NB4 (cell line): ENCODE measurements around the gene DAB2IP.

ENCODE experiments used
- DNase-seq: peaks from one replicate; pipeline ENCODE4 v3.0.0; 2010; ENCODE audit warnings: low read depth
- H3K4me3 ChIP-seq: one replicate; pipeline ENCODE4 v1.5.1; 2011; ENCODE audit warnings: mild to moderate bottlenecking, low read depth, low read length, moderate library complexity
- MYC ChIP-seq: IDR thresholded peaks from 2 replicates; pipeline ENCODE4 v1.6.1; 2011; ENCODE audit warnings: low read depth, low read length
- POLR2A ChIP-seq: IDR thresholded peaks from 2 replicates; pipeline ENCODE4 v1.6.1; 2011; ENCODE audit warnings: mild to moderate bottlenecking; ENCODE audit not compliant: insufficient read length; ENCODE audit errors: extremely low read depth
- TF ChIP-seq, protein P1 (sequence below): IDR thresholded peaks from 2 replicates; pipeline ENCODE4 v1.6.1; 2011; ENCODE audit warnings: low read depth, low read length
- TF ChIP-seq, protein P2 (sequence below): IDR thresholded peaks from one replicate; pipeline ENCODE4 v1.5.1; 2012; ENCODE audit warnings: low read depth, low read length

Gene DAB2IP

DNA sequence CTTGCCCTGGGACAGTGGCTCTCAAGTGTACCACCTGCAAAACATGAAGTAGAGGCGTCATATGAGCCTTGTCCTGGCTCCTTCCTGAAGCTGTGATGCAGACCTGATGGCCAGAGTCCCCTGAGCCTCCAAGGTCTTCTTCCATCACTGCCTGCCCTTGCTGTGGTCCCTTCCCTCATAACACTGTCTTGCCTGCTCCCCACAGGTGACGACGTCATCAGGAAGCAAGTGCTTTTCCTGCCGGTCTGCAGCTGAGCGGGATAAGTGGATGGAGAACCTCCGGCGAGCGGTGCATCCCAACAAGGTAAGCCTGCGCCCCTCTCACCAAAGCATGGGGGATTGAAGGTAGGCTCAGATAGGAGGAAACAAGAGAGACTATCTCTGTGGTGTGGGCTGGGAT is 107.3 kb downstream of the DAB2IP start:
- no peak overlapping the region for H3K4me3 ChIP-seq
- no peak for TF ChIP-seq POLR2A
- TF ChIP-seq, protein P1, sequence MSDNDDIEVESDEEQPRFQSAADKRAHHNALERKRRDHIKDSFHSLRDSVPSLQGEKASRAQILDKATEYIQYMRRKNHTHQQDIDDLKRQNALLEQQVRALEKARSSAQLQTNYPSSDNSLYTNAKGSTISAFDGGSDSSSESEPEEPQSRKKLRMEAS = no peak
- TF ChIP-seq MYC = no peak
- TF ChIP-seq, protein P2, sequence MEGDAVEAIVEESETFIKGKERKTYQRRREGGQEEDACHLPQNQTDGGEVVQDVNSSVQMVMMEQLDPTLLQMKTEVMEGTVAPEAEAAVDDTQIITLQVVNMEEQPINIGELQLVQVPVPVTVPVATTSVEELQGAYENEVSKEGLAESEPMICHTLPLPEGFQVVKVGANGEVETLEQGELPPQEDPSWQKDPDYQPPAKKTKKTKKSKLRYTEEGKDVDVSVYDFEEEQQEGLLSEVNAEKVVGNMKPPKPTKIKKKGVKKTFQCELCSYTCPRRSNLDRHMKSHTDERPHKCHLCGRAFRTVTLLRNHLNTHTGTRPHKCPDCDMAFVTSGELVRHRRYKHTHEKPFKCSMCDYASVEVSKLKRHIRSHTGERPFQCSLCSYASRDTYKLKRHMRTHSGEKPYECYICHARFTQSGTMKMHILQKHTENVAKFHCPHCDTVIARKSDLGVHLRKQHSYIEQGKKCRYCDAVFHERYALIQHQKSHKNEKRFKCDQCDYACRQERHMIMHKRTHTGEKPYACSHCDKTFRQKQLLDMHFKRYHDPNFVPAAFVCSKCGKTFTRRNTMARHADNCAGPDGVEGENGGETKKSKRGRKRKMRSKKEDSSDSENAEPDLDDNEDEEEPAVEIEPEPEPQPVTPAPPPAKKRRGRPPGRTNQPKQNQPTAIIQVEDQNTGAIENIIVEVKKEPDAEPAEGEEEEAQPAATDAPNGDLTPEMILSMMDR = no peak
- no peak for DNase-seq

- no peak for DNase-seq
- no peak overlapping the region for H3K4me3 ChIP-seq
- TF ChIP-seq MYC = no peak
- no peak for TF ChIP-seq POLR2A
- TF ChIP-seq, protein P1 = no peak
- TF ChIP-seq, protein P2 = no peak
These were observed 108.6 kb downstream of the DAB2IP start for GRCh38 chr9:121759996-121760395.

DNA sequence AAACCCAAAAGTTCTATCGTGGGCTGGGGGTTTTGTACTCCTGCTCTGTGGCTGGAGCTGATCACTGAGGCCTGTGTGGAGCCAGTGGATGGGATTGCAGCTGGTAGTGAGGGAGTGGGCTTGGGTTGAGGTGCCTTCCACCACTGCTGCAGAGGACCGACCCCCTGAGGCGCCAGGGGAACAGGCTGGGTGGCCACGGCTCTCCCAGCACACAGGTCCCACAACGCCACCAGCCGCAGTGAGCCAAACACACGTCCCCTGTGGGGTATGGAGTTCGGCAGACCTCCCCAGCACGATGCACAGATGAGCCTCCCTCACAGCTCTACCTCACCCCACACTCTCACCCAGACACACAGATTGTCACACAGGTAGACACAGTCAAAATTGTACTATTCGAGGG is 109.1 kb downstream of the DAB2IP start:
- TF ChIP-seq, protein P1 = no peak
- TF ChIP-seq MYC (no peak), POLR2A (no peak)
- TF ChIP-seq, protein P2 = no peak
- DNase-seq = no peak
- H3K4me3 ChIP-seq = no peak overlapping the region

GRCh38 chr9:121763131-121763530 is 111.7 kb downstream of the DAB2IP start:
- no peak for DNase-seq
- H3K4me3 ChIP-seq = no peak overlapping the region
- TF ChIP-seq MYC (no peak), POLR2A (no peak)
- TF ChIP-seq, protein P2 = no peak
- TF ChIP-seq, protein P1 = no peak

DNA sequence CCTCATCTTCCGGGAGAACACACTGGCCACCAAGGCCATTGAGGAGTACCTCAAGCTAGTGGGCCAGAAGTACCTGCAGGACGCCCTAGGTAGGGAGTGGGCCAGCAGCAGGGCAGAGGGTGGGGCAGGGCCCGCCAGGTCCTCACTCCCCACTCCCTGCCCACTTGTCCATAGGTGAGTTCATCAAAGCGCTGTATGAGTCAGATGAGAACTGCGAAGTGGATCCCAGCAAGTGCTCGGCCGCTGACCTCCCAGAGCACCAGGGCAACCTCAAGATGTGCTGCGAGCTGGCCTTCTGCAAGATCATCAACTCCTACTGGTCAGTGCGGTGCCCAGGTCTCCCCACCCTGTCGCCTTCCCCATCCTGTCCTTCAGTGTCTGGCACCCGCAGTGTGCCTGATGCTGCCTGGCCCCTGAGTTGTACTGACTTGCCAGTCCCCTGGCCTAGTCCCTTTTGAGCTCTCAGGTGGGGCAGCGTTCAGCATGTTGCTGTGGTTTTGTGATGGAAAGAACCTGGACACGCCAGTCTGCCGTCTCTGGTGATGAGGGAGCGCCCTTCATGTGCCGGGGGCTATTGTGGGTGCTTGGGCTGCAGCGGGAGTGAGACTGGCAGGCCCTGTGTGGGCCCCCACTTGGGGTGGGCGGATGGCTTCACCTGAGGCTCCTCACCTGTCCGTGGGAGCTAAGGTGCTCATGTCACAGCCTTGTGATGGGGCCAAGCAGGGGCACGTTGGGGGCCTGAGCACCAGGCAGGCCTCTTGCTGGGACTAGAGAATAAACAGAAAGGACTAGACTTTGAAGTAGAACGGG is 112.3 kb downstream of the DAB2IP start:
- no peak for DNase-seq
- no peak overlapping the region for H3K4me3 ChIP-seq
- TF ChIP-seq, protein P1 = no peak
- TF ChIP-seq, protein P2 = no peak
- TF ChIP-seq POLR2A = no peak
- TF ChIP-seq MYC = no peak

- DNase-seq = no peak
- TF ChIP-seq, protein P2 = no peak
- TF ChIP-seq MYC = no peak
- no peak for TF ChIP-seq POLR2A
- TF ChIP-seq, protein P1 = no peak
These were observed 112.9 kb downstream of the DAB2IP start for GRCh38 chr9:121764371-121764730.

More at GRCh38 chr9:121764371-121764730, 112.9 kb downstream of the DAB2IP start:
- H3K4me3 ChIP-seq = no peak overlapping the region
